ENCODE data around the gene TMEM17.

GRCh38 chr2:62527478-62528210 is 21.6 kb upstream of the TMEM17 start:
- TF ChIP-seq YY1 (IDR thresholded peaks at IDR 0.05; ENCODE audit: insufficient read depth, insufficient read length) (no peak), ZNF274 (IDR thresholded peaks at IDR 0.05; ENCODE audit: low read depth, low read length) (no peak), SUZ12 (IDR thresholded peaks at IDR 0.05; ENCODE audit: extremely low read depth, insufficient read depth, insufficient read length) (no peak)
